Peyer's patch (tissue), 4 donors: Measurements from ENCODE around the gene USH1G.

Source experiments
- CTCF ChIP-seq, 6 experiments: fragments of 450-650 bp in 4 of 6; fragments of 200-600 bp in 2 of 6; sonication (generic) in 1 of 6; IDR thresholded peaks; one replicate each; pipeline ENCODE4 v1.5.1; 2017 to 2019; ENCODE audit warnings: antibody characterized with exemption in 6 of 6, mild to moderate bottlenecking in 3 of 6, moderate library complexity in 1 of 6
- POLR2A ChIP-seq, 2 donors: fragments of 450-650 bp; IDR thresholded peaks; one replicate each; pipeline ENCODE4 v1.5.1; 2017; ENCODE audit warnings: antibody characterized with exemption in 2 of 2, mild to moderate bottlenecking in 2 of 2, moderate library complexity in 2 of 2

GRCh38 chr17:74959826-74960515, 36.9 kb upstream of the USH1G start:
- TF ChIP-seq CTCF (IDR thresholded peaks at IDR 0.05) = no peak
- TF ChIP-seq POLR2A (IDR thresholded peaks at IDR 0.05) = no peak
